ENCODE results near the gene ATXN7. TPM values are rescaled to one million over a fixed set of nuclear protein-coding genes. Genes with fewer than 3 reads are reported as not detected.
A peak's percentile ranks its signal among the peaks of the same experiment; 100 is the strongest.

ATXN7 gene
- total RNA-seq, 1 donor from 2014 or later: 43.2 TPM

GRCh38 chr3:63910001-63910400, 46.3 kb downstream of the ATXN7 start:
- no peak for DNase-seq (ENCODE audit: extremely low spot score in 2 of 2)
- Histone ChIP-seq H3K4me1 (peaks cover 26% of the 10 kb centered on the region), H3K4me3 (no peak overlapping the region), H3K27ac (no peak overlapping the region), H3K27me3 (no peaks in the 10 kb centered on the region), H3K9me3 (no peaks in the 10 kb centered on the region), H3K36me3 (no peaks in the 10 kb centered on the region)
- TF ChIP-seq POLR2AphosphoS5 (IDR thresholded peaks at IDR 0.05; ENCODE audit: insufficient read depth in 1 of 2, low read depth in 1 of 2) (no peak), CTCF (IDR thresholded peaks at IDR 0.05) (no peak), POLR2A (IDR thresholded peaks at IDR 0.05) (no peak)
- intact Hi-C loops (cut with DNase I): loop anchor here (10.0 kb wide), 1 partner anchor 75 kb away; no protein-coding TSS in a partner anchor

GRCh38 chr3:63910891-63911290, 47.2 kb downstream of the ATXN7 start:
- peaks cover 0 to 4% of the 10 kb centered on the region in 2 donors for H3K36me3 ChIP-seq
- H3K9me3 ChIP-seq: no peaks in the 10 kb centered on the region
- H3K4me3 ChIP-seq: peak overlapping the region; percentile 68 to 92
- DNase-seq (ENCODE audit: extremely low spot score in 2 of 2): no peak
- intact Hi-C loops (cut with DNase I): loop anchor here (10.0 kb wide), 1 partner anchor 74 kb away; no protein-coding TSS in a partner anchor
- no peaks in the 10 kb centered on the region for H3K27me3 ChIP-seq
- peak overlapping the region; percentile 95 for H3K27ac ChIP-seq
- H3K4me1 ChIP-seq: peaks cover 26% of the 10 kb centered on the region
- TF ChIP-seq POLR2A (IDR thresholded peaks at IDR 0.05): no peak
- no peak for TF ChIP-seq POLR2AphosphoS5 (IDR thresholded peaks at IDR 0.05; ENCODE audit: insufficient read depth in 1 of 2, low read depth in 1 of 2)
- TF ChIP-seq CTCF (IDR thresholded peaks at IDR 0.05): no peak

GRCh38 chr3:63911509-63911872, 47.8 kb downstream of the ATXN7 start:
- H3K27me3 ChIP-seq: no peaks in the 10 kb centered on the region
- H3K27ac ChIP-seq: peak overlapping the region; percentile 95
- peak in 1 of 2 donors; percentile 89 for DNase-seq (ENCODE audit: extremely low spot score in 2 of 2)
- TF ChIP-seq CTCF (IDR thresholded peaks at IDR 0.05) (no peak), POLR2A (IDR thresholded peaks at IDR 0.05) (no peak), POLR2AphosphoS5 (IDR thresholded peaks at IDR 0.05; ENCODE audit: insufficient read depth in 1 of 2, low read depth in 1 of 2) (no peak)
- H3K4me3 ChIP-seq: peak overlapping the region; percentile 68 to 92
- intact Hi-C loops (cut with DNase I): loop anchor here (10.0 kb wide), 1 partner anchor 73 kb away; no protein-coding TSS in a partner anchor
- peaks cover 0 to 10% of the 10 kb centered on the region in 2 donors for H3K36me3 ChIP-seq
- H3K9me3 ChIP-seq: no peaks in the 10 kb centered on the region
- H3K4me1 ChIP-seq: peaks cover 26% of the 10 kb centered on the region

GRCh38 chr3:63911873-63912767, 48.5 kb downstream of the ATXN7 start, which contains the start of gene SCAANT1:
Gene SCAANT1 (minus strand): TSS chr3:63912383.
- Histone ChIP-seq H3K4me3 (peak within 1 kb of the TSS; percentile 68 to 92), H3K27me3 (no peaks in the 10 kb centered on the region), H3K27ac (peak within 1 kb of the TSS; percentile 95), H3K4me1 (peaks cover 26% of the 10 kb centered on the region), H3K36me3 (peaks cover 0 to 17% of the 10 kb centered on the region in 2 donors), H3K9me3 (no peaks in the 10 kb centered on the region)
- DNase-seq (ENCODE audit: extremely low spot score in 2 of 2): peak in 1 of 2 donors; percentile 93
- intact Hi-C loops (cut with DNase I): loop anchor here (10.0 kb wide), 1 partner anchor 73 kb away; no protein-coding TSS in a partner anchor
- peak in 1 of 3 experiments; percentile 14 for TF ChIP-seq CTCF (IDR thresholded peaks at IDR 0.05)
- peak; percentile 75 to 78 for TF ChIP-seq POLR2AphosphoS5 (IDR thresholded peaks at IDR 0.05; ENCODE audit: insufficient read depth in 1 of 2, low read depth in 1 of 2)
- TF ChIP-seq POLR2A (IDR thresholded peaks at IDR 0.05): peak in 1 of 2 donors; percentile 47
